Measurements from ENCODE around the gene STK31. TPM values are rescaled to one million over a fixed set of nuclear protein-coding genes. Genes with fewer than 3 reads are reported as not detected.

STK31 gene
- total RNA-seq, 2 donors from 2014 or later = 1.4 to 1.6 TPM

- TF ChIP-seq CTCF (conservative IDR thresholded peaks at IDR 0.05) = no peak
- Histone ChIP-seq H3K27me3 (ENCODE audit: control insufficient read depth, insufficient read depth, low read length, poor library complexity, severe bottlenecking) (no peaks in the 10 kb centered on the region), H3K4me1 (ENCODE audit: control insufficient read depth, insufficient read depth, low read length) (peaks cover 6% of the 10 kb centered on the region), H3K36me3 (ENCODE audit: control insufficient read depth, insufficient read depth, low read length) (no peaks in the 10 kb centered on the region), H3K4me3 (ENCODE audit: low read length) (no peak overlapping the region), H3K9me3 (ENCODE audit: control insufficient read depth, low read length) (peaks cover 5% of the 10 kb centered on the region), H3K9ac (ENCODE audit: extremely low read depth, low read length, poor library complexity, severe bottlenecking) (no peak overlapping the region), H3K27ac (ENCODE audit: low read depth, low read length) (no peak overlapping the region)
- DNase-seq = no peak
- Mint-ChIP-seq H3K4me3 (no peak overlapping the region), H3K27me3 (ENCODE audit: insufficient read depth) (no peaks in the 10 kb centered on the region), H3K4me1 (peaks cover 11% of the 10 kb centered on the region), H3K27ac (no peak overlapping the region), H3K9me3 (peaks cover 8% of the 10 kb centered on the region), H3K36me3 (ENCODE audit: low read depth) (peaks cover 5% of the 10 kb centered on the region)
- 94 to 100% methylated on average over 3 of the region's 3 CpGs for WGBS, 2 experiments (ENCODE audit: insufficient coverage in 1 of 2, insufficient read length in 1 of 2)
Observed at GRCh38 chr7:23787272-23787671, 77.3 kb downstream of the STK31 start.

- Histone ChIP-seq H3K9me3 (ENCODE audit: control insufficient read depth, low read length) (peaks cover 21% of the 10 kb centered on the region), H3K27me3 (ENCODE audit: control insufficient read depth, insufficient read depth, low read length, poor library complexity, severe bottlenecking) (no peaks in the 10 kb centered on the region), H3K9ac (ENCODE audit: extremely low read depth, low read length, poor library complexity, severe bottlenecking) (no peak overlapping the region), H3K27ac (ENCODE audit: low read depth, low read length) (no peak overlapping the region), H3K36me3 (ENCODE audit: control insufficient read depth, insufficient read depth, low read length) (no peaks in the 10 kb centered on the region), H3K4me3 (ENCODE audit: low read length) (no peak overlapping the region), H3K4me1 (ENCODE audit: control insufficient read depth, insufficient read depth, low read length) (peaks cover 6% of the 10 kb centered on the region)
- Mint-ChIP-seq H3K27ac (no peak overlapping the region), H3K4me3 (no peak overlapping the region), H3K4me1 (peaks cover 11% of the 10 kb centered on the region), H3K9me3 (peaks cover 17% of the 10 kb centered on the region), H3K36me3 (ENCODE audit: low read depth) (peaks cover 12% of the 10 kb centered on the region), H3K27me3 (ENCODE audit: insufficient read depth) (no peaks in the 10 kb centered on the region)
- no peak for DNase-seq
- WGBS, 2 experiments (ENCODE audit: insufficient coverage in 1 of 2, insufficient read length in 1 of 2) = 87 to 91% methylated on average over 3 of the region's 3 CpGs
- TF ChIP-seq CTCF (conservative IDR thresholded peaks at IDR 0.05) = no peak
Observed at GRCh38 chr7:23788843-23789242, 78.8 kb downstream of the STK31 start.

GRCh38 chr7:23791721-23792120 is 81.7 kb downstream of the STK31 start:
- Mint-ChIP-seq H3K4me3 (no peak overlapping the region), H3K4me1 (peaks cover 11% of the 10 kb centered on the region), H3K36me3 (ENCODE audit: low read depth) (peaks cover 33% of the 10 kb centered on the region), H3K9me3 (peaks cover 45% of the 10 kb centered on the region), H3K27me3 (ENCODE audit: insufficient read depth) (no peaks in the 10 kb centered on the region), H3K27ac (no peak overlapping the region)
- TF ChIP-seq CTCF (conservative IDR thresholded peaks at IDR 0.05) = no peak
- Histone ChIP-seq H3K9ac (ENCODE audit: extremely low read depth, low read length, poor library complexity, severe bottlenecking) (no peak overlapping the region), H3K9me3 (ENCODE audit: control insufficient read depth, low read length) (peaks cover 49% of the 10 kb centered on the region), H3K4me3 (ENCODE audit: low read length) (no peak overlapping the region), H3K36me3 (ENCODE audit: control insufficient read depth, insufficient read depth, low read length) (no peaks in the 10 kb centered on the region), H3K27ac (ENCODE audit: low read depth, low read length) (no peak overlapping the region), H3K27me3 (ENCODE audit: control insufficient read depth, insufficient read depth, low read length, poor library complexity, severe bottlenecking) (no peaks in the 10 kb centered on the region), H3K4me1 (ENCODE audit: control insufficient read depth, insufficient read depth, low read length) (peaks cover 6% of the 10 kb centered on the region)
- no peak for DNase-seq
